Measurements from ENCODE around the gene UTP25. TPM values are rescaled to one million over a fixed set of nuclear protein-coding genes. Genes with fewer than 3 reads are reported as not detected.
"Not testable (repeated sequence)": the region's sequence is repeated elsewhere in the genome, so short reads cannot be mapped to it uniquely, and the experiment has no call there.

The UTP25 gene
- total RNA-seq, 2 donors from 2014 or later, result 12.0 to 17.5 TPM

DNA sequence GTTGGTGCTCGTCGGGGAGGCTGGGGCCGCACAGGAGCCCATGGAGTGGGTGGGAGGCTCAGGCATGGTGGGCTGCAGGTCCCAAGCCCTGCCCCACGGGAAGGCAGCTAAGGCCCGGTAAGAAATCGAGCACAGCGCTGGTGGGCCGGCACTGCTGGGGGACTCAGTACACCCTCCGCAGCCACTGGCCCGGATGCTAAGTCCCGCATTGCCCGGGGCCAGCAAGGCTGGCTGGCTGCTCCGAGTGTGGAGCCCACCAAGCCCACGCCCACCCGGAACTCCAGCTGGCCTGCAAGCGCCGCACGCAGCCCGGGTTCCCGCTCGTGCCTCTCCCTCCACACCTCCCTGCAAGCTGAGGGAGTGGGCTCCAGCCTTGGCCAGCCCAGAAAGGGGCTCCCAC, 71.1 kb downstream of the UTP25 start:
- not testable (repeated sequence) for H3K27ac Mint-ChIP-seq; H3K4me1 Mint-ChIP-seq; H3K9me3 Mint-ChIP-seq; H3K4me3 Mint-ChIP-seq; ATAC-seq (replicated peaks); H3K36me3 Mint-ChIP-seq (ENCODE audit: low read depth)
- peaks cover 30% of the 10 kb centered on the region for H3K27me3 Mint-ChIP-seq

- Mint-ChIP-seq H3K27me3 (peaks cover 22% of the 10 kb centered on the region), H3K4me1 (no peaks in the 10 kb centered on the region), H3K9me3 (no peaks in the 10 kb centered on the region), H3K27ac (no peak overlapping the region), H3K4me3 (no peak overlapping the region), H3K36me3 (ENCODE audit: low read depth) (no peaks in the 10 kb centered on the region)
- ATAC-seq (replicated peaks), result no peak
Observed at GRCh38 chr1:209899948-209900347, 72.2 kb downstream of the UTP25 start.

GRCh38 chr1:209900734-209901133, 73.0 kb downstream of the UTP25 start:
- ATAC-seq (replicated peaks), result no peak
- Mint-ChIP-seq H3K4me3 (no peak overlapping the region), H3K36me3 (ENCODE audit: low read depth) (no peaks in the 10 kb centered on the region), H3K4me1 (no peaks in the 10 kb centered on the region), H3K27me3 (peaks cover 19% of the 10 kb centered on the region), H3K9me3 (no peaks in the 10 kb centered on the region), H3K27ac (no peak overlapping the region)

DNA sequence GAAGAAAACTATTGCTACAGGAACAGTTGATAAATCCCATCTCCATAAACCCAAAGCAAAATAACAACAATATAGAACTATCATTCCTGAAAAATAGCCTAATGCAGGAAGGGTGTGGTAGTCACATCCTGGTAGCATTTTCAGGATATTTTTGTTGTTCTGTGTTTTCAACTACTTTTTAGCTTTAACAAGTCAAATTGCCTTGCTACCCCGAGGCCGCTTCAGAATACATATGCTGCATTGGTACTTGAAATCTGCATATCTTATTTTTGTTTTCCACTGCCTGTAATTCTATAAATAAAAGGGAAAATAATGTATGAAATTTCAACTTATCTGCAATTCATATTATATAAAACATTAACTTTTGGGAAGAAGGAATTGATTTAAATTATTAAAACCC, 73.4 kb downstream of the UTP25 start:
- no peak overlapping the region for H3K27ac Mint-ChIP-seq
- ATAC-seq (replicated peaks), result no peak
- no peaks in the 10 kb centered on the region for H3K36me3 Mint-ChIP-seq (ENCODE audit: low read depth)
- peaks cover 14% of the 10 kb centered on the region for H3K27me3 Mint-ChIP-seq
- no peaks in the 10 kb centered on the region for H3K4me1 Mint-ChIP-seq
- H3K9me3 Mint-ChIP-seq, result no peaks in the 10 kb centered on the region
- H3K4me3 Mint-ChIP-seq, result no peak overlapping the region

DNA sequence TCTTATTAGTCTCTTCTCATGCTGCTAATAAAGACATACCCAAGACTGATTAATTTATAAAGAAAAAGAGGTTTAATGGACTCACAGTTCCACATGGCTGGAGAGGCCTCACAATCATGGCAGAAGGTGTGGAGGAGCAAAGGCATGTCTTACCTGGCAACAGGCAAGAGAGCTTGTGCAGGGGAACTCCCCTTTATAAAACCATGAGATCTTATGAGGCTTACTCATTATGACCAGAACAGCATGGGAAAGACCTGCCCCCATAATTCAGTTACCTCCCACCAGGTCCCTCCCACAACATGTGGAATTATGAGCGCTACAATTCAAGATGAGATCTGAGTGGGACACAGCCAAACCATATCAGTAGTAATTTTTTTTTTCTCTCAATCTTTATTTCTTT, 77.0 kb downstream of the UTP25 start:
- not testable (repeated sequence) for H3K4me1 Mint-ChIP-seq; H3K27ac Mint-ChIP-seq; ATAC-seq (replicated peaks); H3K9me3 Mint-ChIP-seq; H3K4me3 Mint-ChIP-seq; H3K36me3 Mint-ChIP-seq (ENCODE audit: low read depth); H3K27me3 Mint-ChIP-seq

Other genes starting within 250 kb of the UTP25 start
- gene CAMK1G, start 244.3 kb upstream of the UTP25 start, total RNA-seq, result under 1 TPM in 1 of 2 donors, not detected in 1; 0.21 TPM
- gene LAMB3, start 175.5 kb upstream of the UTP25 start, total RNA-seq, result 10 to 100 TPM in 1 of 2 donors, 1 to 10 TPM in 1; 7.2 to 11.9 TPM
- 10 to 100 TPM; 16.1 to 17.1 TPM for gene G0S2, start 152.6 kb upstream of the UTP25 start, total RNA-seq
- 1 to 10 TPM; 2.4 to 9.7 TPM for gene HSD11B1, start 123.1 kb upstream of the UTP25 start, total RNA-seq
- 100 to 1,000 TPM; 175 to 184 TPM for gene TRAF3IP3, start 71.9 kb upstream of the UTP25 start, total RNA-seq
- 1 to 10 TPM; 2.5 to 3.8 TPM for gene C1orf74, start 43.4 kb upstream of the UTP25 start, total RNA-seq
- 1 to 10 TPM in 1 of 2 donors, under 1 TPM in 1; 0.35 to 1.7 TPM for gene IRF6, start 21.8 kb upstream of the UTP25 start, total RNA-seq
- gene SYT14, start 110.2 kb downstream of the UTP25 start, total RNA-seq, result not detected

All from activated T-helper 17 cell treated with anti-CD3 and anti-CD28 coated beads, Interleukin-2, amount 50 U/mL, for 72 hours (primary cell).